HepG2 (cell line): Measurements from ENCODE around the gene ARL3. TPM values are rescaled to one million over a fixed set of nuclear protein-coding genes. Genes with fewer than 3 reads are reported as not detected.
A peak's percentile ranks its signal among the peaks of the same experiment; 100 is the strongest.

Source experiments
- ATAC-seq: fragments of 200-7000 bp; cut with Tn5 transposase; 3 replicates; pipeline ENCODE4 v1.9.1; 2020; ENCODE audit warnings: mild to moderate bottlenecking, moderate library complexity
- BruUV-seq: library from RNA; stranded (reverse); fragments of 400-500 nt; replicated peaks from 2 replicates; lab custom pipeline; 2021; lab: Mats Ljungman, UMichigan
- CTCF ChIA-PET: fragments of 300-600 bp; formaldehyde crosslinking; extraction: SDS; loops from one replicate; lab custom pipeline; 2021; ENCODE audit warnings: low total read pairs, inconsistent platforms, low intra/inter-chr PET ratio; lab: Yijun Ruan, JAX
- POLR2A ChIA-PET: fragments of 350-600 bp; sonication (Branson Sonifier 250); formaldehyde crosslinking; loops from one replicate; lab custom pipeline; 2020; ENCODE audit warnings: antibody characterized with exemption, inconsistent platforms; lab: Yijun Ruan, JAX
- DNase-seq: peaks from one replicate; pipeline ENCODE4 v3.0.0-alpha.2; 2015; ENCODE audit warnings: low spot score
- FAIRE-seq: peaks from 3 replicates; lab custom pipeline; 2011; peaks lifted over from hg19 to GRCh38; lab: Jason Lieb, UNC
- H2AFZ ChIP-seq: one replicate; pipeline ENCODE4 v1.6.1; 2011; ENCODE audit warnings: low read length, inconsistent platforms
- H3K27ac ChIP-seq: fragments of 300-600 bp; 3 replicates; pipeline ENCODE4 v1.8.0; 2011; ENCODE audit warnings: mixed run types, mild to moderate bottlenecking, mixed read lengths, low read length, inconsistent platforms; ENCODE audit not compliant: insufficient read depth; ENCODE audit errors: extremely low read length
- H3K27me3 ChIP-seq, 2 experiments: fragments of 200-600 bp in 1 of 2; 2 replicates in 1 of 2; 3 replicates in 1 of 2; pipeline versions ENCODE4 v1.6.0 to v1.8.0; 2011; ENCODE audit warnings: low read length in 2 of 2, mild to moderate bottlenecking in 2 of 2, moderate library complexity in 2 of 2, inconsistent platforms in 1 of 2; ENCODE audit not compliant: insufficient read depth in 2 of 2, control insufficient read depth in 1 of 2
- H3K36me3 ChIP-seq, 2 experiments: fragments of 200-600 bp in 1 of 2; replicated peaks in 1 of 2; 2 replicates in 1 of 2; 3 replicates in 1 of 2; pipeline versions ENCODE4 v1.5.1 to v1.8.0; 2011; ENCODE audit warnings: low read length in 2 of 2, inconsistent platforms in 1 of 2; ENCODE audit not compliant: insufficient read depth in 2 of 2, control insufficient read depth in 1 of 2
- H3K4me1 ChIP-seq: 2 replicates; pipeline ENCODE4 v1.5.1; 2012; ENCODE audit warnings: low read length, inconsistent platforms; ENCODE audit not compliant: insufficient read depth
- H3K4me2 ChIP-seq: 2 replicates; pipeline ENCODE4 v1.6.0; 2011; ENCODE audit warnings: low read depth, low read length, inconsistent platforms
- H3K4me3 ChIP-seq, 3 experiments: fragments of 200-600 bp in 1 of 3; sonication (generic), shearing (Covaris generic) in 1 of 3; replicated peaks in 1 of 3; 2 replicates each; pipeline ENCODE4 v1.5.1; 2011 to 2016; ENCODE audit warnings: low read length in 3 of 3, inconsistent platforms in 2 of 3, low read depth in 2 of 3, mild to moderate bottlenecking in 2 of 3, control low read depth in 1 of 3, mixed read lengths in 1 of 3; ENCODE audit not compliant: insufficient read depth in 1 of 3
- H3K79me2 ChIP-seq: one replicate; pipeline ENCODE4 v1.6.1; 2011; ENCODE audit warnings: low read length, inconsistent platforms; ENCODE audit not compliant: insufficient read depth
- H3K9ac ChIP-seq: 2 replicates; pipeline ENCODE4 v1.6.0; 2011; ENCODE audit warnings: mild to moderate bottlenecking, low read depth, low read length, inconsistent platforms; ENCODE audit not compliant: insufficient read depth
- H3K9me3 ChIP-seq: 2 replicates; pipeline ENCODE4 v1.5.1; 2012; ENCODE audit warnings: mild to moderate bottlenecking, low read length
- H4K20me1 ChIP-seq: 2 replicates; pipeline ENCODE4 v1.6.0; 2011; ENCODE audit warnings: inconsistent platforms, mild to moderate bottlenecking, low read length, moderate library complexity; ENCODE audit not compliant: insufficient read depth
- ARNT ChIP-seq: fragments of 450-650 bp; IDR thresholded peaks from 2 replicates; pipeline ENCODE4 v1.6.1; 2017
- CEBPB ChIP-seq: IDR thresholded peaks from 2 replicates; pipeline ENCODE4 v1.6.1; 2011; ENCODE audit warnings: low read depth, low read length, improper control_type of control experiment, borderline replicate concordance
- FOXA1 ChIP-seq, 2 experiments: fragments of 450-650 bp in 1 of 2; sonication (generic) in 1 of 2; formaldehyde crosslinking in 1 of 2; IDR thresholded peaks; 2 replicates each; pipeline versions ENCODE4 v1.4.0 to v1.6.1; 2016 to 2020; ENCODE audit warnings: missing genetic modification reagents in 1 of 2
- GATA4 ChIP-seq: sonication (generic); IDR thresholded peaks from 2 replicates; pipeline ENCODE4 v1.6.1; 2016; ENCODE audit warnings: antibody characterized with exemption, low read depth, borderline replicate concordance
- KAT2B ChIP-seq: fragments of 150-350 bp; IDR thresholded peaks from 2 replicates; pipeline ENCODE4 v1.6.1; 2014; ENCODE audit warnings: low read depth, low read length, borderline replicate concordance
- KAT7 ChIP-seq: IDR thresholded peaks from 2 replicates; pipeline ENCODE4 v1.6.1; 2018; ENCODE audit warnings: borderline replicate concordance, missing compliant biosample characterization
- MAFG ChIP-seq: sonication (generic); formaldehyde crosslinking; IDR thresholded peaks from 2 replicates; pipeline ENCODE4 v1.5.1; 2020; ENCODE audit warnings: mild to moderate bottlenecking, missing genetic modification reagents
- MXD4 ChIP-seq: IDR thresholded peaks from 2 replicates; pipeline ENCODE4 v1.6.1; 2016; ENCODE audit warnings: mild to moderate bottlenecking, missing biosample characterization, missing genetic modification reagents
- NFYB ChIP-seq: sonication (generic); formaldehyde crosslinking; IDR thresholded peaks from 2 replicates; pipeline ENCODE4 v1.4.0; 2020; ENCODE audit warnings: missing genetic modification reagents
- SAFB2 ChIP-seq: sonication (generic); formaldehyde crosslinking; IDR thresholded peaks from 2 replicates; pipeline ENCODE4 v1.5.1; 2020; ENCODE audit warnings: missing genetic modification reagents, low read depth, mild to moderate bottlenecking, borderline replicate concordance
- SAP130 ChIP-seq: IDR thresholded peaks from 2 replicates; pipeline ENCODE4 v1.6.1; 2016; ENCODE audit warnings: low read depth
- SPEN ChIP-seq: sonication (generic); formaldehyde crosslinking; IDR thresholded peaks from 2 replicates; pipeline ENCODE4 v1.5.1; 2020; ENCODE audit warnings: low read depth, mild to moderate bottlenecking, missing genetic modification reagents
- THAP8 ChIP-seq: sonication (generic); formaldehyde crosslinking; IDR thresholded peaks from 2 replicates; pipeline ENCODE4 v1.5.1; 2020; ENCODE audit warnings: missing genetic modification reagents, mild to moderate bottlenecking, borderline replicate concordance
- TRAFD1 ChIP-seq: sonication (generic); formaldehyde crosslinking; IDR thresholded peaks from 2 replicates; pipeline ENCODE4 v1.5.1; 2020; ENCODE audit warnings: missing genetic modification reagents, mild to moderate bottlenecking, borderline replicate concordance
- ZBTB4 ChIP-seq: sonication (generic); formaldehyde crosslinking; IDR thresholded peaks from 2 replicates; pipeline ENCODE4 v1.4.0; 2020; ENCODE audit warnings: missing genetic modification reagents, mild to moderate bottlenecking, borderline replicate concordance
- ZBTB7B ChIP-seq: sonication (generic); formaldehyde crosslinking; IDR thresholded peaks from 2 replicates; pipeline ENCODE4 v1.4.0; 2020; ENCODE audit warnings: missing genetic modification reagents
- ZMYM2 ChIP-seq: sonication (generic); formaldehyde crosslinking; IDR thresholded peaks from 2 replicates; pipeline ENCODE4 v1.8.0; 2022; ENCODE audit warnings: mild to moderate bottlenecking, missing genetic modification reagents
- ZNF263 ChIP-seq: sonication (generic); formaldehyde crosslinking; IDR thresholded peaks from 2 replicates; pipeline ENCODE4 v1.4.0; 2020; ENCODE audit warnings: missing genetic modification reagents
- WGBS: methylation state at CpG from one replicate; pipeline ENCODE4 v1.1.6; 2017; ENCODE audit warnings: low lambda C conversion rate; 5-methylcytosine and 5-hydroxymethylcytosine counted together
- in situ Hi-C: cut with HindIII; loops from 2 replicates; pipeline ENCODE4 v1.10.0; 2017; ENCODE audit warnings: low pct_unique_long_range_greater_than_20kb; ENCODE audit not compliant: extremely low pct_ligation_motif_present
- intact Hi-C: fragments of 100-400 bp; cut with micrococcal nuclease; formaldehyde crosslinking; loops from one replicate; pipeline ENCODE4 v1.10.0; 2022; ENCODE audit not compliant: unreplicated experiment
- polyA plus RNA-seq, 8 experiments: library from polyadenylated mRNA; depleted of rRNA in 3 of 8; stranded (reverse) in 7 of 8; unstranded in 1 of 8; fragments of >200 nt; fragmentation: Illumina TruSeq in 4 of 8; extraction: Trizol in 4 of 8; gene quantifications; 2 replicates each; pipeline versions ENCODE4 v1.2.1 to v1.2.3, GENCODE V29; 2011 to 2016; ENCODE audit warnings: low read depth in 4 of 8, missing spikeins in 1 of 8, mixed read lengths in 1 of 8; ENCODE audit not compliant: insufficient read depth in 1 of 8
- total RNA-seq, 5 experiments: library from RNA; depleted of rRNA; stranded (reverse); fragments of >200 nt; fragmentation: Illumina TruSeq; extraction: Trizol; gene quantifications; 2 replicates each; pipeline ENCODE4 v1.2.3, GENCODE V29; 2016; ENCODE audit warnings: low read depth in 1 of 5

ARL3 gene
- total and polyA plus RNA-seq, 2 of the 13 experiments (the other 11 are each of a cell fraction or from before 2014, with no cell fraction given), result 5.2 to 6.6 TPM

GRCh38 chr10:102744374-102745051 is 30.3 kb upstream of the ARL3 start:
- Histone ChIP-seq H3K4me3 (peak overlapping the region; percentile 72 to 94 (median 82)), H3K9ac (peak overlapping the region; percentile 79), H3K27ac (peak overlapping the region; percentile 41), H3K4me2 (peak overlapping the region; percentile 96), H3K4me1 (peaks cover 35% of the 10 kb centered on the region), H2AFZ (no peak overlapping the region), H3K27me3 (no peaks in the 10 kb centered on the region; a peak in 1 of 5 replicates), H3K36me3 (no peaks in the 10 kb centered on the region), H4K20me1 (no peaks in the 10 kb centered on the region), H3K79me2 (peaks cover 26% of the 10 kb centered on the region), H3K9me3 (no peaks in the 10 kb centered on the region)
- intact Hi-C loops (loop anchor here (5.0 kb wide), 1 partner anchor 33 kb away; no protein-coding TSS in a partner anchor), in situ Hi-C loops (loop anchor here (10.0 to 25.0 kb wide), 2 partner anchors 70 to 318 kb away; no protein-coding TSS in a partner anchor)
- TSS peak; percentile 9 for BruUV-seq
- peak; percentile 69 for ATAC-seq
- DNase-seq, result no peak
- ChIA-PET CTCF (no interaction called here), POLR2A (interaction anchor here (0.8 to 3.0 kb wide), 10 partner anchors 8 to 70 kb away, joined by 3 to 25 read pairs (median 5); partner anchors contain the start of genes ARL3 and SFXN2)
- 7% methylated on average over 8 of the region's 9 CpGs for WGBS
- FAIRE-seq, result no peak
- TF ChIP-seq MXD4 (CRISPR knock-in tag) (no peak), ZBTB4 (CRISPR knock-in tag) (0 out of 2 replicates have a peak, but pooled peaks have one; percentile 12), MAFG (CRISPR knock-in tag) (no peak), ARNT (no peak), THAP8 (CRISPR knock-in tag) (no peak), SAFB2 (CRISPR knock-in tag) (no peak), SAP130 (CRISPR knock-in tag) (no peak; the same call in 1 of the 2 replicates), KAT2B (no peak), FOXA1 (IDR thresholded peaks at IDR 0.05) (no peak), FOXA1 (CRISPR knock-in tag; IDR thresholded peaks at IDR 0.05) (0 out of 2 replicates have a peak, but pooled peaks have one; percentile 5), ZBTB7B (CRISPR knock-in tag) (no peak), GATA4 (no peak), SPEN (CRISPR knock-in tag) (peak; percentile 54; the same call in 1 of the 2 replicates), ZNF263 (CRISPR knock-in tag) (peak; percentile 98), ZMYM2 (CRISPR knock-in tag) (no peak), TRAFD1 (CRISPR knock-in tag) (0 out of 2 replicates have a peak, but pooled peaks have one; percentile 81), CEBPB (no peak), KAT7 (0 out of 2 replicates have a peak, but pooled peaks have one; percentile 3), NFYB (no peak)
